Lung (tissue), 12 donors: ENCODE measurements around the gene RIOK1. TPM values are rescaled to one million over a fixed set of nuclear protein-coding genes. Genes with fewer than 3 reads are reported as not detected.

ENCODE experiments used
- ATAC-seq: fragments of 200-7000 bp; cut with Tn5 transposase; one replicate; pipeline ENCODE4 v1.9.1; 2020; ENCODE audit warnings: moderate number of reproducible peaks; ENCODE audit not compliant: insufficient read depth, low FRiP score
- DNase-seq, 3 donors: peaks; one replicate each; pipeline ENCODE4 v3.0.0-alpha.2; 2013 to 2017
- H3K27ac ChIP-seq, 2 donors: one replicate each; pipeline ENCODE4 v1.5.1; 2013; ENCODE audit warnings: mild to moderate bottlenecking in 2 of 2, moderate library complexity in 2 of 2, control low read depth in 1 of 2, inconsistent platforms in 1 of 2, low read depth in 1 of 2, low read length in 1 of 2
- H3K27me3 ChIP-seq, 3 donors: one replicate each; pipeline ENCODE4 v1.5.1; 2013; ENCODE audit warnings: low read length in 2 of 3; ENCODE audit not compliant: control insufficient read depth in 3 of 3, insufficient read depth in 3 of 3
- H3K36me3 ChIP-seq, 4 donors: one replicate each; pipeline ENCODE4 v1.5.1; 2013; ENCODE audit warnings: low read length in 4 of 4, mild to moderate bottlenecking in 1 of 4, moderate library complexity in 1 of 4; ENCODE audit not compliant: control insufficient read depth in 4 of 4, insufficient read depth in 4 of 4
- H3K4me1 ChIP-seq, 5 donors: one replicate each; pipeline ENCODE4 v1.5.1; 2013; ENCODE audit warnings: low read length in 5 of 5, mild to moderate bottlenecking in 2 of 5, moderate library complexity in 1 of 5; ENCODE audit not compliant: control insufficient read depth in 5 of 5, insufficient read depth in 5 of 5
- H3K4me3 ChIP-seq: one replicate; pipeline ENCODE4 v1.5.1; 2013; ENCODE audit warnings: mild to moderate bottlenecking, control low read depth, moderate library complexity
- H3K9ac ChIP-seq, 2 donors: one replicate each; pipeline ENCODE4 v1.5.1; 2013; ENCODE audit warnings: low read length in 2 of 2, control low read depth in 1 of 2; ENCODE audit not compliant: insufficient read depth in 1 of 2
- H3K9me3 ChIP-seq, 4 donors: one replicate each; pipeline ENCODE4 v1.5.1; 2013; ENCODE audit warnings: low read length in 3 of 4, mild to moderate bottlenecking in 1 of 4, moderate library complexity in 1 of 4; ENCODE audit not compliant: control insufficient read depth in 4 of 4, insufficient read depth in 3 of 4
- CTCF ChIP-seq: IDR thresholded peaks from 2 replicates; pipeline ENCODE4 v1.5.1; 2012; ENCODE audit warnings: mild to moderate bottlenecking; ENCODE audit errors: control extremely low read depth, extremely low read depth
- WGBS, 2 donors: extraction: QIAGEN DNeasy Blood & Tissue Kit; methylation state at CpG; one replicate each; pipeline ENCODE4 v1.1.7; 2013; 5-methylcytosine and 5-hydroxymethylcytosine counted together
- polyA plus RNA-seq, 2 donors: library from polyadenylated mRNA; stranded (reverse); fragments of 200-250 nt; gene quantifications; one replicate each; pipeline ENCODE4 v1.2.1, GENCODE V29; 2013
- total RNA-seq, 2 donors: library from RNA; depleted of rRNA in 1 of 2; stranded (reverse); fragments of >200 nt in 1 of 2; gene quantifications; one replicate each; pipeline ENCODE4 v1.2.1, GENCODE V29; 2014 to 2021
- donor health status: control.
- donor health status: control.
- donor health status: Bipolar disorder and iron deficiency.
- donor health status: healthy.
- donor health status: DM: yes; HTN: yes; CAD: no.

RIOK1 gene
- total and polyA plus RNA-seq, 4 donors = 10.2 to 25.4 (median 15.1) TPM

DNA sequence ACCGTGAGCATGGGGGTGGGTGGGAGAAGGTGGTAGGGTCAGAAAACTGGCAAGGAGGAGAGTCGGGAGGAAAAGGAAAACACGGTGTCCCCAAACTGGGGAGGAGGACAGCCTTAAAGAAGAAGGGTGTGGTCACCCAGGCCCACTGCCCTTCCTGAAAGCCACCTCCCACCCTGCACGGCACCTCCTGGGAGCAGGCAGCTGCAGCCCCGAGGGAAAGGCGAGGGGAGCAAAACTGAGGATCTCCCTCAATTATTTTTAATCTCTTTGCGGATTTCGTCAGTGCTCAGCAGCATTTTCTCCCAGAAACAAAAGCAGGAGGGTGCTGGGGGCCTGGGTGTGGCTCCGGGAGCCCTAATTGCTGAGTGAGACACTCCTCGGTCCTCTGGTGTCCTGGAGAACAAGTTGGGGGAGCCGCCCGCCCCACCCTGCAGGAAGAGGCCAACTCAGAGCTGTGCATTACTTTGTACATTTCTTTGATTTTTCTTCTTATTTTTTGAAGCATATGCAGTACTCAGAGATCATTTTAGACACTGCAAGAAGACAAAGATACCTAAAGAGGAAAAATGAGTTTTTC lies 56.4 kb downstream of the RIOK1 start:
- H3K27me3 ChIP-seq = no peaks in the 10 kb centered on the region
- no peak overlapping the region for H3K27ac ChIP-seq
- 82% methylated on average over 12 of the region's 12 CpGs for WGBS, 2 donors
- TF ChIP-seq CTCF = no peak
- no peak overlapping the region for H3K9ac ChIP-seq
- peaks cover 0 to 2% (median 0%) of the 10 kb centered on the region in 4 donors for H3K9me3 ChIP-seq
- H3K4me1 ChIP-seq = no peaks in the 10 kb centered on the region
- no peak for DNase-seq
- no peak overlapping the region for H3K4me3 ChIP-seq
- H3K36me3 ChIP-seq = no peaks in the 10 kb centered on the region
- ATAC-seq = no peak

GRCh38 chr6:7446619-7447325 lies 57.2 kb downstream of the RIOK1 start:
- TF ChIP-seq CTCF = no peak
- 80 to 89% methylated on average over 15 of the region's 15 CpGs for WGBS, 2 donors
- Histone ChIP-seq H3K4me1 (no peaks in the 10 kb centered on the region), H3K27ac (no peak overlapping the region), H3K4me3 (no peak overlapping the region), H3K36me3 (no peaks in the 10 kb centered on the region), H3K9me3 (no peaks in the 10 kb centered on the region), H3K9ac (no peak overlapping the region), H3K27me3 (no peaks in the 10 kb centered on the region)
- ATAC-seq (no peak), DNase-seq (no peak)

GRCh38 chr6:7448232-7448631 lies 58.6 kb downstream of the RIOK1 start:
- Histone ChIP-seq H3K27ac (no peak overlapping the region), H3K4me3 (no peak overlapping the region), H3K27me3 (no peaks in the 10 kb centered on the region), H3K4me1 (no peaks in the 10 kb centered on the region), H3K9me3 (peaks cover 0 to 2% (median 0%) of the 10 kb centered on the region in 4 donors), H3K36me3 (no peaks in the 10 kb centered on the region), H3K9ac (no peak overlapping the region)
- DNase-seq (no peak), ATAC-seq (no peak)
- TF ChIP-seq CTCF = no peak
- 94% methylated on average over 6 of the region's 6 CpGs for WGBS, 2 donors
